ENCODE results near the gene PTPN1. TPM values are rescaled to one million over a fixed set of nuclear protein-coding genes. Genes with fewer than 3 reads are reported as not detected.

Gene PTPN1
- total RNA-seq, 1 experiment from 2014 or later, result 30.8 TPM

DNA sequence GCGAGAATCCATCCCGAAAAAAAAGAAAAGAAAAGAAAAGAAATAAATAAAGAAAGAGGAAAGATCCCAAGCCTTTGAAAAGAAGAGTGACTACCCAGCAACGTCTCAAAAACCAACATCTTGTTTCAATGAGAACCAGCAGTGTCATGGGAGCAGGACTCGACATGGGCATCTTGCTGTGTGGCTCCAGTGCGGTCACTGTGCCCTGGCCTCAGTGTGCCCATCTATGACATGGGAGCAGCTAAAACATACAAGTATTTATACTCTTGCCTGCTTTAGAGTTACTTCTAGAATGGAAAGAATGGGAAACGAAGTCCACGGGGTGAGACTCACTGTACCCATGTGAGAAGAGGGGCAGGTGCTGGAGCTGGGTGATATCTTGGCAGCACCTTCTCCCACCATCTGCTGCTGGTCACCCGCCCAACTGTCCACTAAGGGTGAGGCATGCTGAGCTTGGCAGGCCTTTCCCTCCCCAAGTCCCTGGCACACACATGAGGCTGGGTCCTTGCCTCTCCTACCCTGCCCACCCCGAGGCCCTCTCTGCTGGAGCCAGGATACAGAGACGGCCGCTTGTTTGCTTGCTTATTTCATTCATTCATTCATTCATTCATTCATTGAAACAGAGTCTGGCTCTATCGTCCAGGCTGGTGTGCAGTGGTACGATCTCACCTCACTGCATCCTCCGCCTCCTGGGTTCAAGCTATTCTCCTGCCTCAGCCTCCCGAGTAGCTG, 103.4 kb downstream of the PTPN1 start:
- no peak overlapping the region for H3K4me3 Mint-ChIP-seq
- no peak overlapping the region for H2AK5ac ChIP-seq (ENCODE audit: insufficient read length, low read length)
- no CpG with 5 or more reads among the region's 15 CpGs for WGBS (ENCODE audit: extremely low coverage, insufficient read length, low lambda C conversion rate)
- no peak overlapping the region for H3K23ac ChIP-seq (ENCODE audit: insufficient read length, low read depth, low read length)
- no peaks in the 10 kb centered on the region for H4K20me1 ChIP-seq (ENCODE audit: control insufficient read depth, insufficient read depth, insufficient read length)
- H3K27ac ChIP-seq (ENCODE audit: insufficient read length, low read depth, low read length), result no peak overlapping the region
- H3K27me3 ChIP-seq (ENCODE audit: insufficient read depth, low read length), result no peaks in the 10 kb centered on the region
- no peak overlapping the region for H4K5ac ChIP-seq (ENCODE audit: insufficient read length, low read depth, low read length)
- H3T11ph ChIP-seq (ENCODE audit: low read length), result no peak overlapping the region
- H3K4me2 ChIP-seq (ENCODE audit: insufficient read depth, insufficient read length, low read length), result no peak overlapping the region
- H3K79me1 ChIP-seq (ENCODE audit: insufficient read depth, low read depth, low read length, poor library complexity, severe bottlenecking), result no peaks in the 10 kb centered on the region
- no peaks in the 10 kb centered on the region for H3K9me3 Mint-ChIP-seq
- H3K18ac ChIP-seq (ENCODE audit: insufficient read length, low read depth, low read length), result no peak overlapping the region
- no peaks in the 10 kb centered on the region for H3K23me2 ChIP-seq (ENCODE audit: insufficient read length, low read depth, low read length, poor library complexity, severe bottlenecking)
- no peak for DNase-seq
- no peak overlapping the region for H3K4ac ChIP-seq (ENCODE audit: low read depth, low read length)
- H3K56ac ChIP-seq (ENCODE audit: insufficient read length, low read depth, low read length), result no peak overlapping the region
- no peaks in the 10 kb centered on the region for H3K36me3 Mint-ChIP-seq (ENCODE audit: insufficient read depth in 1 of 3, low read depth in 3 of 3)
- no peak overlapping the region for H3K27ac Mint-ChIP-seq
- no peaks in the 10 kb centered on the region; the same call in 1 of the 2 replicates for H3K4me1 ChIP-seq (ENCODE audit: insufficient read depth, low read length)
- H2BK12ac ChIP-seq (ENCODE audit: insufficient read length, low read depth, low read length), result no peak overlapping the region
- TF ChIP-seq, protein P1, sequence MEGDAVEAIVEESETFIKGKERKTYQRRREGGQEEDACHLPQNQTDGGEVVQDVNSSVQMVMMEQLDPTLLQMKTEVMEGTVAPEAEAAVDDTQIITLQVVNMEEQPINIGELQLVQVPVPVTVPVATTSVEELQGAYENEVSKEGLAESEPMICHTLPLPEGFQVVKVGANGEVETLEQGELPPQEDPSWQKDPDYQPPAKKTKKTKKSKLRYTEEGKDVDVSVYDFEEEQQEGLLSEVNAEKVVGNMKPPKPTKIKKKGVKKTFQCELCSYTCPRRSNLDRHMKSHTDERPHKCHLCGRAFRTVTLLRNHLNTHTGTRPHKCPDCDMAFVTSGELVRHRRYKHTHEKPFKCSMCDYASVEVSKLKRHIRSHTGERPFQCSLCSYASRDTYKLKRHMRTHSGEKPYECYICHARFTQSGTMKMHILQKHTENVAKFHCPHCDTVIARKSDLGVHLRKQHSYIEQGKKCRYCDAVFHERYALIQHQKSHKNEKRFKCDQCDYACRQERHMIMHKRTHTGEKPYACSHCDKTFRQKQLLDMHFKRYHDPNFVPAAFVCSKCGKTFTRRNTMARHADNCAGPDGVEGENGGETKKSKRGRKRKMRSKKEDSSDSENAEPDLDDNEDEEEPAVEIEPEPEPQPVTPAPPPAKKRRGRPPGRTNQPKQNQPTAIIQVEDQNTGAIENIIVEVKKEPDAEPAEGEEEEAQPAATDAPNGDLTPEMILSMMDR (conservative IDR thresholded peaks at IDR 0.05), result no peak
- no peak overlapping the region for H2AFZ ChIP-seq (ENCODE audit: low read length)
- H3K27me3 Mint-ChIP-seq (ENCODE audit: low read depth), result no peaks in the 10 kb centered on the region; the same call in 1 of the 2 replicates
- no peak overlapping the region for H2BK20ac ChIP-seq (ENCODE audit: low read depth, low read length, poor library complexity, severe bottlenecking)
- H4K8ac ChIP-seq (replicated peaks; ENCODE audit: insufficient read length, low read depth, low read length), result no peak overlapping the region
- no peak overlapping the region for H2BK5ac ChIP-seq (ENCODE audit: insufficient read length, low read length)
- H3K14ac ChIP-seq (ENCODE audit: insufficient read depth, low read length), result no peak overlapping the region
- H2BK120ac ChIP-seq (ENCODE audit: low read depth, low read length, poor library complexity, severe bottlenecking), result no peak overlapping the region
- H3K9me3 ChIP-seq (ENCODE audit: control insufficient read depth, low read depth, low read length), result no peaks in the 10 kb centered on the region
- no peaks in the 10 kb centered on the region for H3K79me2 ChIP-seq (ENCODE audit: insufficient read depth, low read length)
- no peak overlapping the region for H4K91ac ChIP-seq (ENCODE audit: insufficient read length, low read depth, low read length)
- peaks cover 10 to 21% of the 10 kb centered on the region in 2 experiments for H3K4me1 Mint-ChIP-seq
- no peak overlapping the region for H2BK15ac ChIP-seq (ENCODE audit: low read depth, low read length)
- H3K9ac ChIP-seq (ENCODE audit: extremely low read depth, insufficient read length, low read length), result no peak overlapping the region
